H9 (cell line): Measurements from ENCODE around the gene ETV6. TPM values are rescaled to one million over a fixed set of nuclear protein-coding genes. Genes with fewer than 3 reads are reported as not detected.

Experiments used
- DNase-seq: peaks from one replicate; pipeline ENCODE4 v3.0.0-alpha.2; 2017
- H2AFZ ChIP-seq: one replicate; pipeline ENCODE4 v1.6.1; 2013; ENCODE audit warnings: mild to moderate bottlenecking, low read length, control low read depth, moderate library complexity
- H2AK5ac ChIP-seq: 2 replicates; pipeline ENCODE4 v1.6.1; 2013; ENCODE audit warnings: low read length, control low read depth, mixed read lengths; ENCODE audit not compliant: insufficient read length
- H2BK120ac ChIP-seq: one replicate; pipeline ENCODE4 v1.6.1; 2013; ENCODE audit warnings: low read depth, mild to moderate bottlenecking, low read length, control low read depth, inconsistent platforms; ENCODE audit not compliant: poor library complexity, severe bottlenecking
- H2BK12ac ChIP-seq: 2 replicates; pipeline ENCODE4 v1.6.1; 2013; ENCODE audit warnings: low read length, control low read depth, mixed read lengths, low read depth; ENCODE audit not compliant: insufficient read length
- H2BK15ac ChIP-seq: 2 replicates; pipeline ENCODE4 v1.6.1; 2013; ENCODE audit warnings: low read depth, low read length, control low read depth
- H2BK20ac ChIP-seq: one replicate; pipeline ENCODE4 v1.6.1; 2013; ENCODE audit warnings: low read depth, mild to moderate bottlenecking, low read length, control low read depth, inconsistent platforms; ENCODE audit not compliant: poor library complexity, severe bottlenecking
- H2BK5ac ChIP-seq: 2 replicates; pipeline ENCODE4 v1.6.1; 2013; ENCODE audit warnings: low read length, control low read depth, mixed read lengths; ENCODE audit not compliant: insufficient read length
- H3K14ac ChIP-seq: 2 replicates; pipeline ENCODE4 v1.6.1; 2013; ENCODE audit warnings: low read length, control low read depth; ENCODE audit not compliant: insufficient read depth
- H3K18ac ChIP-seq: 2 replicates; pipeline ENCODE4 v1.6.1; 2013; ENCODE audit warnings: low read depth, mild to moderate bottlenecking, mixed read lengths, low read length, control low read depth; ENCODE audit not compliant: insufficient read length
- H3K23ac ChIP-seq: 2 replicates; pipeline ENCODE4 v1.6.1; 2013; ENCODE audit warnings: low read length, control low read depth, mixed read lengths, low read depth; ENCODE audit not compliant: insufficient read length
- H3K23me2 ChIP-seq: 2 replicates; pipeline ENCODE4 v1.6.1; 2013; ENCODE audit warnings: low read depth, mild to moderate bottlenecking, mixed read lengths, low read length, control low read depth; ENCODE audit not compliant: insufficient read length, poor library complexity, severe bottlenecking
- H3K27ac ChIP-seq: 2 replicates; pipeline ENCODE4 v1.5.1; 2013; ENCODE audit warnings: low read length, control low read depth, mixed read lengths, low read depth; ENCODE audit not compliant: insufficient read length
- H3K27me3 ChIP-seq: 2 replicates; pipeline ENCODE4 v1.6.1; 2013; ENCODE audit warnings: low read length, control low read depth, inconsistent platforms; ENCODE audit not compliant: insufficient read depth
- H3K4ac ChIP-seq: 2 replicates; pipeline ENCODE4 v1.6.1; 2013; ENCODE audit warnings: low read depth, mild to moderate bottlenecking, control low read depth, inconsistent platforms, low read length, moderate library complexity
- H3K4me1 ChIP-seq: 2 replicates; pipeline ENCODE4 v1.6.1; 2013; ENCODE audit warnings: low read length, control low read depth, inconsistent platforms; ENCODE audit not compliant: insufficient read depth
- H3K4me2 ChIP-seq: 2 replicates; pipeline ENCODE4 v1.6.1; 2013; ENCODE audit warnings: low read length, control low read depth, mixed read lengths; ENCODE audit not compliant: insufficient read length, insufficient read depth
- H3K56ac ChIP-seq: 2 replicates; pipeline ENCODE4 v1.6.1; 2013; ENCODE audit warnings: low read depth, mild to moderate bottlenecking, mixed read lengths, low read length, control low read depth; ENCODE audit not compliant: insufficient read length
- H3K79me1 ChIP-seq: 2 replicates; pipeline ENCODE4 v1.6.1; 2013; ENCODE audit warnings: low read depth, mild to moderate bottlenecking, moderate library complexity, low read length, control low read depth, inconsistent platforms; ENCODE audit not compliant: insufficient read depth, poor library complexity, severe bottlenecking
- H3K79me2 ChIP-seq: 2 replicates; pipeline ENCODE4 v1.6.1; 2013; ENCODE audit warnings: low read length, control low read depth, inconsistent platforms; ENCODE audit not compliant: insufficient read depth
- H3K9ac ChIP-seq: 2 replicates; pipeline ENCODE4 v1.6.1; 2013; ENCODE audit warnings: low read length, control low read depth, mixed read lengths; ENCODE audit not compliant: insufficient read length; ENCODE audit errors: extremely low read depth
- H3K9me3 ChIP-seq: one replicate; pipeline ENCODE4 v1.6.1; 2013; ENCODE audit warnings: low read depth, low read length, inconsistent platforms; ENCODE audit not compliant: control insufficient read depth
- H3T11ph ChIP-seq: one replicate; pipeline ENCODE4 v1.6.1; 2013; ENCODE audit warnings: mild to moderate bottlenecking, low read length, control low read depth, inconsistent platforms
- H4K20me1 ChIP-seq: one replicate; pipeline ENCODE4 v1.6.1; 2013; ENCODE audit not compliant: control insufficient read depth, insufficient read length, insufficient read depth
- H4K5ac ChIP-seq: 2 replicates; pipeline ENCODE4 v1.6.1; 2013; ENCODE audit warnings: low read depth, mild to moderate bottlenecking, mixed read lengths, low read length, control low read depth; ENCODE audit not compliant: insufficient read length
- H4K8ac ChIP-seq: replicated peaks from 2 replicates; pipeline ENCODE4 v1.6.1; 2013; ENCODE audit warnings: low read length, control low read depth, mixed read lengths, low read depth; ENCODE audit not compliant: insufficient read length
- H4K91ac ChIP-seq: 2 replicates; pipeline ENCODE4 v1.6.1; 2013; ENCODE audit warnings: low read depth, mild to moderate bottlenecking, moderate library complexity, mixed read lengths, low read length, control low read depth; ENCODE audit not compliant: insufficient read length
- H3K27ac Mint-ChIP-seq, 3 experiments: 2 replicates in 2 of 3; 3 replicates in 1 of 3; pipeline ENCODE4 v1.8.0; 2020 to 2021; ENCODE audit warnings: mixed read lengths in 3 of 3, mild to moderate bottlenecking in 1 of 3, moderate library complexity in 1 of 3
- H3K27me3 Mint-ChIP-seq: 2 replicates; pipeline ENCODE4 v1.8.0; 2021; ENCODE audit warnings: low read depth, mild to moderate bottlenecking, moderate library complexity, mixed read lengths
- H3K36me3 Mint-ChIP-seq, 3 experiments: 2 replicates in 2 of 3; 3 replicates in 1 of 3; pipeline ENCODE4 v1.8.0; 2020 to 2021; ENCODE audit warnings: low read depth in 3 of 3, mixed read lengths in 3 of 3; ENCODE audit not compliant: insufficient read depth in 1 of 3
- H3K4me1 Mint-ChIP-seq, 2 experiments: 2 replicates each; pipeline ENCODE4 v1.8.0; 2020; ENCODE audit warnings: mixed read lengths in 2 of 2
- H3K4me3 Mint-ChIP-seq, 2 experiments: 2 replicates in 1 of 2; 3 replicates in 1 of 2; pipeline ENCODE4 v1.8.0; 2020 to 2021; ENCODE audit warnings: mild to moderate bottlenecking in 2 of 2, mixed read lengths in 2 of 2, moderate library complexity in 1 of 2
- H3K9me3 Mint-ChIP-seq, 2 experiments: 2 replicates in 1 of 2; 3 replicates in 1 of 2; pipeline ENCODE4 v1.8.0; 2020; ENCODE audit warnings: mild to moderate bottlenecking in 2 of 2, mixed read lengths in 2 of 2, moderate library complexity in 1 of 2
- WGBS: extraction: QIAGEN DNeasy Blood & Tissue Kit; methylation state at CpG from one replicate; pipeline ENCODE4 v1.1.7; 2013; ENCODE audit warnings: missing lambda C conversion rate, low lambda C conversion rate, mixed read lengths; ENCODE audit not compliant: insufficient read length; ENCODE audit errors: extremely low coverage; 5-methylcytosine and 5-hydroxymethylcytosine counted together
- total RNA-seq: library from RNA; stranded (reverse); gene quantifications from 2 replicates; pipeline ENCODE4 v1.2.1, GENCODE V29; 2021
- TF ChIP-seq, protein P1 (sequence below): fragments of 200-600 bp; sonication (generic); conservative IDR thresholded peaks from 3 replicates; pipeline ENCODE4 v1.8.0; 2021; ENCODE audit warnings: antibody characterized with exemption, mild to moderate bottlenecking

Gene ETV6
- total RNA-seq, 1 experiment from 2014 or later: 28.7 TPM

DNA sequence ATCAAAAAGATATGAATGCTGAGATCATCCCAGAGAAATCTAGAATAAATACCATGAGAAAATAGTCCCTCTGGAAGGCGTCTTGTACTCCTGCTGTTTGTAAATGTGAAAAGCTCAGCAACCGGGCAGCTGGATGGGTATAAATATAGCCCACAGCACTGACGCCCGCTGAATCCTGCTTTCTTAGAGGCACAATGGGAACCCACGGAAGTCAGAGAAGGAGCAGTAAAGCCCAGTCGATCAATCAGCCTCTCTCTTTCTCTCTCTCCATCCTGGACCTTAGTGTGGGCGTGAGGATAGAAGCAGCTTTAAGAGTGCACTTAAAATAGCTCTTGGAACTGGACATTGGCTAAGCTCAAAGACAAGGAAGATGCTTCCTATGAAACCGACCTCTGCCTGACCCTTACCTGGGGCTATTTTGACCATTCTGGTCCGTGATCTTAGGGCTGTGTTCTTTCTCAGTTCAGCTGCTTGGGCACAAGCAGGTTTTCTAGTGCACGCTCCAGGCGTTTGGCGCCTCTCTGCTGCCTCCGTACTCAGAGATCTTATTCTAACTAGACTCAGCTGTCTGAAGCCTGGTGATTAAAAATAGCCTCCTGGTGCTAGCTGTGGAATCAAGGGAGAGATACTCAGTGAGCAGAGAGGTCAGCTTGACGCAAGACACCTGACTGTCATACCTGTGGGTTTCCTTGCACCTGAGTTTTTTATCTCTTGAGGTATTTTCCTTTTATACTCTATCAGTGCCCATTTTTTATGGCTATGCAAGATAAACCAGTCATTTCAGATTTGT lies 144.6 kb downstream of the ETV6 start:
- H3K9me3 Mint-ChIP-seq: no peaks in the 10 kb centered on the region
- peaks cover 0 to 8% (median 2%) of the 10 kb centered on the region in 3 experiments; a peak in 5 of 7 replicates for H3K36me3 Mint-ChIP-seq
- no peak overlapping the region for H2BK5ac ChIP-seq
- no peaks in the 10 kb centered on the region for H3K79me1 ChIP-seq
- no CpG with 5 or more reads among the region's 14 CpGs for WGBS
- H3K27ac Mint-ChIP-seq: no peak overlapping the region; a peak in 1 of 7 replicates
- no peaks in the 10 kb centered on the region for H3K79me2 ChIP-seq
- DNase-seq: no peak
- no peak overlapping the region for H3T11ph ChIP-seq
- H3K56ac ChIP-seq: no peak overlapping the region
- no peak overlapping the region for H3K14ac ChIP-seq
- no peak overlapping the region for H2AFZ ChIP-seq
- no peaks in the 10 kb centered on the region for H3K9me3 ChIP-seq
- H3K23ac ChIP-seq: no peak overlapping the region
- no peaks in the 10 kb centered on the region for H3K27me3 ChIP-seq
- H3K9ac ChIP-seq: no peak overlapping the region
- no peak overlapping the region for H4K8ac ChIP-seq
- no peak overlapping the region for H4K5ac ChIP-seq
- no peaks in the 10 kb centered on the region for H3K23me2 ChIP-seq
- H3K4me1 Mint-ChIP-seq: peaks cover 25 to 31% of the 10 kb centered on the region in 2 experiments
- no peak overlapping the region for H2AK5ac ChIP-seq
- H3K27ac ChIP-seq: no peak overlapping the region
- no peak overlapping the region for H4K91ac ChIP-seq
- peaks cover 6% of the 10 kb centered on the region for H3K4me1 ChIP-seq
- H3K4me3 Mint-ChIP-seq: no peak overlapping the region
- H2BK12ac ChIP-seq: no peak overlapping the region
- H2BK20ac ChIP-seq: no peak overlapping the region
- H3K27me3 Mint-ChIP-seq: no peaks in the 10 kb centered on the region
- no peak overlapping the region for H3K18ac ChIP-seq
- no peaks in the 10 kb centered on the region for H4K20me1 ChIP-seq
- TF ChIP-seq, protein P1, sequence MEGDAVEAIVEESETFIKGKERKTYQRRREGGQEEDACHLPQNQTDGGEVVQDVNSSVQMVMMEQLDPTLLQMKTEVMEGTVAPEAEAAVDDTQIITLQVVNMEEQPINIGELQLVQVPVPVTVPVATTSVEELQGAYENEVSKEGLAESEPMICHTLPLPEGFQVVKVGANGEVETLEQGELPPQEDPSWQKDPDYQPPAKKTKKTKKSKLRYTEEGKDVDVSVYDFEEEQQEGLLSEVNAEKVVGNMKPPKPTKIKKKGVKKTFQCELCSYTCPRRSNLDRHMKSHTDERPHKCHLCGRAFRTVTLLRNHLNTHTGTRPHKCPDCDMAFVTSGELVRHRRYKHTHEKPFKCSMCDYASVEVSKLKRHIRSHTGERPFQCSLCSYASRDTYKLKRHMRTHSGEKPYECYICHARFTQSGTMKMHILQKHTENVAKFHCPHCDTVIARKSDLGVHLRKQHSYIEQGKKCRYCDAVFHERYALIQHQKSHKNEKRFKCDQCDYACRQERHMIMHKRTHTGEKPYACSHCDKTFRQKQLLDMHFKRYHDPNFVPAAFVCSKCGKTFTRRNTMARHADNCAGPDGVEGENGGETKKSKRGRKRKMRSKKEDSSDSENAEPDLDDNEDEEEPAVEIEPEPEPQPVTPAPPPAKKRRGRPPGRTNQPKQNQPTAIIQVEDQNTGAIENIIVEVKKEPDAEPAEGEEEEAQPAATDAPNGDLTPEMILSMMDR: no peak
- no peak overlapping the region for H2BK15ac ChIP-seq
- H2BK120ac ChIP-seq: no peak overlapping the region
- H3K4me2 ChIP-seq: no peak overlapping the region
- H3K4ac ChIP-seq: no peak overlapping the region
